Frontal cortex (tissue), 4 donors: ENCODE measurements around the gene GABARAP. TPM values are rescaled to one million over a fixed set of nuclear protein-coding genes. Genes with fewer than 3 reads are reported as not detected.

ENCODE experiments used
- DNase-seq, 2 donors: peaks; one replicate each; pipeline ENCODE4 v3.0.0; 2012; ENCODE audit warnings: low spot score in 2 of 2
- FAIRE-seq: peaks from 2 replicates; lab custom pipeline; 2012; peaks lifted over from hg19 to GRCh38; lab: Jason Lieb, UNC
- total RNA-seq: library from RNA; depleted of rRNA; stranded (reverse); fragments of >200 nt; gene quantifications from one replicate; pipeline ENCODE4 v1.2.3, GENCODE V29; 2014
- donor health status: control.
- donor health status: control.
- donor health status: control.

Gene GABARAP
- total RNA-seq, 1 donor from 2014 or later = 108 TPM

DNA sequence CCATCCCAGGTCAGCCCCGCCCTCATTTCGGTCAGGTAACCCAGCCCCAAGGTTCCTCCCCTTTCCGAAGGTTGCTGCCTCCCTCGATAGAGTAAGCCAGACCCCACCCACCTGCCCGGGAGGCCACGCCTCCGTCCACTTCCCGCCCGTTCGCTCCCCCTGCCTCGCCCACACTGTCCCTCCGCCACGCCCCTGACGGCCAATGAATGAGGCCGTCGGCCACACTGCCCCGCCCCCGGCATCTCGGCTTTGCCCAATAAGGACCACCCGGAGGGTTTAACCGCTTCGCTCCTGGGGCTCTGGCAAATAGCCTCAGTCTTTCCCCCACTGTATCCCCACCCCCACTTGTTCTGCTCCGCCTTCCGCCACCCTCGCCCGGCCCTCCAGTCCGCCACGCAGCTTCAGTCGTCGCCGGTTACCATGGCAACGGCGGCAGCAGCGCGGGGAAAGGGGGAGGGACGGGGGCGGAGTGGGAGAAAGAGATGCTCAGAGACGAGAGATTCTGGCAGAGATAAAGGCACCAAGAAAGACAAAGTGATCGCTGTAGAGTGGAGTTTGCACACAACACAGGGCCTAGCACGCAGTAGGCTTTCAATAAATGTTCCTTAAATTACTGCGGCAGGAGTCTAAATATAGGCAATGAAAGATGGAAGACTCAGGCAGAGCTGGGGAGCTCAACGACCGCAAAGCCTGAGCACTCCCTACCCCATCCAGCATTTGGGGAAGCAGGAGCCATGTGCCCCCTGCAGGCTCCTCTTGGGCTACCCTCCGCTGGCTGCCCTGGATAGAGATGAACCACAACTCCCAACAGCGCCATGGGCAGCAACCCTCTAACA, 27.7 kb downstream of the GABARAP start:
- peak; percentile 95 to 97 for DNase-seq
- FAIRE-seq = peak; percentile 30

DNA sequence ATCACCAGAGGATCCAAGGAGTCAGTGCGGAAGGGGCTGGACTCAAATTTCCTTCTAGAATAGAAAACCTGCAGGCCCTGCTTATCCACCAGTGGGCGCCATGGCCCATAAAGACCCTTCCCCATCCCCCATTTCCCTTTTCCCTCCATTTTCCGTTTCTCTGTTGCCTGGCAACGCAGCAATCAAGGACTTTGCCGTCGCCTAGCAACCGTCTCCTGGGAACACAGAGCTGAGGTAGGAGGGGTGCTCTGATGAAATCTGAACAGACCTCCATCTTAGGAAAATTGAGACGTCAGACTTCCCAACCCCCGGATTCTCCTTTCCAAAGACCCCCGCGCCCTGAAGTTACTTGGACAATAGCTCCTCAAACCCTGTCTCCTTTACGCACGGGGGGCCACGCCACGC, 28.4 kb downstream of the GABARAP start:
- FAIRE-seq (no peak), DNase-seq (peak; percentile 70)

DNA sequence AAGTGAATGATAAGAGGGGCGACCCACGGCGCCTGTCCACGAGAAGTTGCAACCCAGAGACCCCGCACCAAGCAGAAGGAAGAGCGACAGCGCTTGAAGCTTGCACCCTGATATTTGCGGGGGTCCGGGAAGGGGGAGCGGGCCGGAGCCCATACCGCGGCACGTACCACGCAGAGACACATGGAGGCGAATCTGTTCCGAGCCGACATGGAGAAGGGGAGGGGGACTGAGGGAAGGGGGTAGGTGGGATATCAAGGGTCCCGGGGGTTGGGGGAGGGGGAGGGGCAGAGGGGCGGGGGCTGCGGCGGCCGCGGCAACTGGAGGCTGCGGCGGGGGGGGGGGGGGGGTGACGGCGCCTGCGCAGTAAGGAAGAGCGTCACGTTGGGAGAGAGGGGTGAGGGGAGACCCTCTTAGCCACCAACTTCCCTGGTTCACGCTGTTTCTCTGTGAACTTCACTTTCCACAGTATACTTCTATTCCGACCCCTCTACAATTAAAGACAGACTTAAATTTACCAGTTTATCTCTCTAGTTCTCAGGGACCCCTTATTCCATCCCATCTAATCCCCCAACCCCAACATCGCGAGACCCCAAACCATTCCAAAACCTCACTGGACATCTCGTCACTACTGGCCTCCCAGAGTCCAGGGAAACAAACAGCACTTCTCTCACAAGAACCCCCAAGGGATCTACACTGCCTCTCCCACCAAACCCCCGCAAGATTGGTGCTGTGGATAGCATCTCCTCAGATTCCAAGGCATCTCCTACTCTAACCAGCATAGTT, 30.6 kb downstream of the GABARAP start:
- DNase-seq = no peak
- FAIRE-seq = no peak

DNA sequence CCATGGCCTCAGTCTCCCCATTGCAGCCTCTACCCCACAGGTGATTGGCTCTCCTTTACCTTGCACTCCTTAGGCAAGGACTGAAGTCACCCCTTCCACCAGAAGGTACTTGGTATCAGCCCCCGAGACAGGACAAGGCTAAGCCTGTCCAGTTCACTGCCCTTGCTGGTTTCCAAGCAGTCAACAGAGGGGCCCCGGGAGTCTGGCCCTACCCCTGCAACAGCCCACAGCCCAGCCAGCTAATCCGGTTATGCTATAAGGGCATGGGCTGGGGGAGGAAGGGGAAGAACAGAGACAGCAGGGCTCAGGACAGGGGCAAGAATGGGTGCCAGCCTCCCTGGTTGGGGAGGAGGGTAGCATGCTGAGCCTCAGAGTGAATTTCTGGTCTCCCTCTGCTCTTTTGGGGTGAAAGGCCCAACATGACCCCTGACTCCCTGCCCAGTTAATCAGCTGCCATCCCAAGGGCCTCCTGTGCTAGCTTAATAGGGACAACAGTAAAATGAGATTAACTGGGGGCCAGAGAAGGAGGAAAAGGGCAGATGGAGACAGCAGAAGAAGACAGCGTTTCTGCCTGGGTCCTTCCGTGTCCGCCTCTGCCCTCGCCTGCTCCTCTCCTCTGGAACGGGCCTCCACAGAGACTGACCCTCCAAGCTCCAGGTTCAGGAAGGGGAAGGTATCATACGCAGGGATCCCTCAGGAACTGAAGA, 33.3 kb downstream of the GABARAP start:
- FAIRE-seq (no peak), DNase-seq (no peak)

DNA sequence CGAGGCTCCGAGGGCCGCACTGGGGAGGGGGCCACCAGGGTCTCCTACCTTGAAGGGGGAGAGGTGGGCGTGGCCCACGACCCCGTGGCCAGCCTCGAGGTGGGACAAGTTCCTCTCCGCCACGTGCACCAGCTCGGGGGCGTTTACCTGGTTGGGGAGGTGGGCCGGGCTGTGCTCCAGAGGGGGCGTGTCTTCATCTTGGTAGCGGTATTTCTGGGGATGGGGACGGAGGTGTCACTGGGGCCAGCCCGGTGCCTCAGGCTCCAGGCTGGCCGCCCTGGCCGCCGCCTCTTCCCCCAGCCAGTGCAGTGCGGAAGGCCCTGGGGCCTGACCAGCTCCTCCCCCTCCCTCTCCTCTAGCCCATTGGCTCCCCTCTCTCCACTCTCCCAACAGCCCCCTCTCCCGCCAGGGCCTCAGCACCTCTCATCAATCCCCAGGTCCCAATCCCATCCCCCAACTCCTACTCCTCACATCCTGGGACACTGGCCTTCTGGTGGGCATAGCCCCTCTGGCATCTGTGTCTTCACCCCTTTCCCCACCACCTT, 34.1 kb downstream of the GABARAP start:
- DNase-seq (no peak), FAIRE-seq (no peak)

DNA sequence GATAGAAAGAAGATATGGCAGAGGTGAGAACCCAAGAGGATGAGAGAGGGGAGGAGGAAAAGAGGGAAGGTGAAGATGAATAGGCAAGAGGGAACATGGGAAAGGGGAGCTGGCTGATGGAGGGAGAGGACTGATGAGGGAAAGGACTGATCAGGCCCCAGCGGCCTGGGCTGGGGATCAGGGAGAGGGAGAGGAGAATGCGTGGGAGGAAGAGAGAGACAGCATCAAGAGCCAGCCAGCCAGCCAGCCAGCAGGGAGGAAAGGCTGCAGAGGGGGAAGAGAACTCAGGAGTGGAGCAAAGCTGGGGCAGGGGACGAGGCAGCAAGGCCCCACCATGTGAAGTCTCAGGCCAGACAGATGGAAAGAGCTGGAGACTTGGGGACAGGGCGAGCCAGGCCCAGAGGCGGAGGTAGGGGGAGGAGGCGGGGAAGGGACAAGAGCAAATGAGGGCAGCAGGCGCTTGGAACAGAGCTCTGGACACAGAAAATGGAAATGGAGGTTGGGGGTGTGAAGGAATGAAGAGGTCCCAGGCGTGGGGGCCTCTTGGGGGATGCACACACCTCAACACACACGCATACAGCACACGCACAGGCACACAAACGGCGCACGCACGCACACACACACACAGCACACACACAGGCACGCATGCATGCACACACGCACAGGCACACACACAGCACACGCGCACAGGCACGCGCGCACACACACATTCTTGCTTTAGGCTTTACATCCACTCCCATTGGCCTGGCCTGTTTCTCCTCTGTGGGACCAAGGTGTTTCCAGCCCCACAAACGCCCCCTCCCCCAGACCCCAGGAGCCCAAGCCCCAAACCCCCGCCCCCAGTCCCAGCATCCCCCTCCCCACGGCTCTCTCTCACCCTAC, 34.9 kb downstream of the GABARAP start:
- no peak for FAIRE-seq

DNA sequence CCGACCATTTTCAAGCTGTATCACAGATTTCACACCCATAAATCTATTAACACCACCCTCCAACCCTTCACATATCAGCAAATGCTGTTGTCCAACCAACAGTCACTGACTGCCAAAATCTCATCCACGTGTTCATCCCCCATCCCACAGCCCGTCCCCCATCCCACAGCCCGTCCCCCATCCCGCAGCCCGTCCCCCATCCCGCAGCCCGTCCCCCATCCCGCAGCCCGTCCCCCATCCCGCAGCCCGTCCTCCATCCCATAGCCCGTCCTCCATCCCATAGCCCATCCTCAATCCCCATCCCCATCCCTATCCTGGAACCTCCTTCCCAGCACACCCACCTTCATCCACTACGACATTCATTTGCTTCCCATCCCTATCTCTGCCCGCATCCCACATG, 36.7 kb downstream of the GABARAP start:
- FAIRE-seq = no peak
- DNase-seq = no peak

More for the DNA sequence above, 34.9 kb downstream of the GABARAP start:
- DNase-seq = no peak

DNA sequence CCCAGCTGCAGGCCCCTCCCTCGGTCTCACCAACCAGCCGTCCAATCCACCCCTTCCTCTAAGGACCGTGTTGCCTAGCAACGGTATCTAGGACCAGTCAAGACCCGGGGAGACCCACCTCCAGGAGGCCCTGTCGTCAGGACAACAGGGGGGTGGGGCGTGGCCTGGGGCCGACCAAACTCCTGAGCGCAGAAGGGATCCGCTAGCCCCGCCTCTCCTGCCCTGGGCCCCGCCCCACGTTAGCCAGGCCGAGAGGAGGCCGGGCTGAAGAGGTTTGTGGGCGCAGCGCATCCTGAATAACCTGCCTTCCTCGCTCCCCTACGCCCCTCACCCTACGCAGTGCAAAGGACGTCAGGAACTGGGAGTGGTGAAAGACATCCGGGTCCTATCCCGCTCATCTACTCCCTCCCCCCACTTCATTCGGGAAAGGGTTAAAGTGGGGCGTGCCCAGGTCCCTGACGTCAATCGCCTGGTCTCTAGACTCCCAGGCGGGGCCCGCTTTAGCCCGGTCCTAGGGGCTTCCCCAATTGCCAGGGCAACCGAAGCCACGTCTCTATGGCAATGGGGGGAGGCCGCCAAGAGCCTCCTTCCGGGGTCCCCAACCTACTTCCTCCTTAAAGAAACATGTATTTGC, 37.3 kb downstream of the GABARAP start:
- FAIRE-seq = no peak
- peak; percentile 88 to 95 for DNase-seq

DNA sequence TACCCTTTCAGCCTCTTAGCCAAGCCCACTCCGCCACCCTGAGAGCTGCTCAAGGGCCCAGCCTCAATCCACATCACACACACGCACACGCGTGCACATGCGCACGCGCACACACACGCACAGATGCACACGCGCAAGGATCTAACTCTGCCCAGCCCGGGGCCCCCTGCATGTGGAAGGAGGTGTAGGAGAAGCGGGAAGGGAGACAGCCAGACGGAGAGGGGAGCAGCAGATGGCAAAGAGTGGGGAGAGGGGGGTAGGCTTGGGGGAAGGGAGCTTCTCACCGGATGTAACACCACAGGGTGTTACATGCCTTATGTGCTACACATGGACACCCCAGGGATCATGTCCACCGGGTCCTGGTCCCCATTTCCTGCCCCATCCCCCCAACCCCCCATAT, 37.9 kb downstream of the GABARAP start:
- no peak for FAIRE-seq

DNA sequence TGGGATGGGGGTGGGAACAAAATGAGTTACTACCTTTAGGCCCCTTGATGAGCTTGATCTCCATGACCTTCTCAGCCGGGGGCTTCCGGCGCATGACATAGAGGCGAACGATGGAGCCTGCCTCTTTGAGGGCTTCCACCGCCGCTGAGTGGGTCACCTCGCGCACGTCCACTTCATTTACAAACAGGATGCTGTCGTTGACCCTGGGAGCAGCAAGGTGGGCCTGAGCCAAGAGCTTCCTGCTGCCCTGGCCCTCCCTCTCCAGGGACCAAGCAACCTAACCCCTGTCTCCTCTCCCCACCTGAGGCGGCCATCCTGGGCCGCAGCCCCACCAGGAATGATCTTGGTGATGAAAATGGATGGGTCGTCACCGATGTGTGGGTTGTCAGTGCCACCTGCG, 38.9 kb downstream of the GABARAP start:
- FAIRE-seq (no peak), DNase-seq (no peak)

More for the DNA sequence above, 37.9 kb downstream of the GABARAP start:
- peak in 1 of 2 donors; percentile 46 for DNase-seq

DNA sequence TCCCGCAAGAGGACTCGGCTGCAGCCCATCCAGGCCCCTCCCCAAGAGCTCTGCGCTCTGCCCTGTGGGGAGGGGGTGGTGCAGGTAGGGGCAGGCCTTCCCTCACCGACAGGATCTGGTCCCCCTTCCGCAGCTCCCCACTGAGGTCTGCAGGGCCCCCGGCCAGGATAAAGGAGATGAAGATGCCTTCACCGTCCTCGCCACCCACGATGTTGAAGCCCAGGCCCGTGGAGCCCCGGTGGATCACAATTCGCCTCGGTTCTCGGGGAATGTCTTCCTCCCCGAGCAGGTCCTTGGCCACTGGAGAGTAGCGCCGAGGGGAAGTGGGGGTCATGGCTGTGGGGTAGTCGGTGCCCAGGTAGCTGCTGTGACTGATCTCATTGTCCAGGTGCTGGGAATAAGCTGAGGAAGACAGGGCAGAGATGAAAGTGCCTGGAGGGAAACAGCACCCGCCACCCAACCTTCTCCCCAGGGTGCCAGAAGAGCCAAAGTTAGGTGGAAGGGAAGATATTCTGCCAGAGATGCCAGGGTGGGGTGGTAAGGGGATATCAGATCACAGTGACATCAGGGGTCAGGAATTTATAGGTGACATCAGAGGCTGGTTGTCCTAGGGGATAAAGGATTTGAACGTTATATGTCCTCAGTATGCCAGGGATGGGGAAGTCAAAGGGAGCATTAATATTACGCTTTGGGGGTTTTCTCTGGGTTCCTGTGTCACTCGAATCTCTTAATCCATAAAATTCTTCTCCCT, 45.4 kb downstream of the GABARAP start:
- FAIRE-seq = no peak
- no peak for DNase-seq

DNA sequence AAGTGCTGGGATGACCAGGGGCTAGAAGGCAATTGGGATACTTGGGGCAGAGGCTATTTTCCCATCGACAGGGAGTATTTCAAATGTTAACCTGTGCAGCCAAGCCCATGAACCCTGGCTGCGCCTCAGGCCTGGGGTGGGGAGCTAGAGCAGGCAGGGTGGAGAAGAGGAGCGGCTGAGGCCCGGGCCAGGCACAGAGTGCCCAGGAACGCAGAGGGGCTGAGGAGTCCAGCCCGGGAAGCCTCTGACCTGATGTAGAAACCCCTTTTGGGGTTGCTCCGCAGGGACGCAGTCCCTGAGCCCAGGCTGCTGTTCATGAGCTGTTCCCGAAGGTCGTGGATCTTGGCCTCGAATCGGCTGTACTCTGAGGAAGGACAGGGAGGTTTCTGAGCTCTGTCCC, 46.3 kb downstream of the GABARAP start:
- DNase-seq = no peak
- no peak for FAIRE-seq

DNA sequence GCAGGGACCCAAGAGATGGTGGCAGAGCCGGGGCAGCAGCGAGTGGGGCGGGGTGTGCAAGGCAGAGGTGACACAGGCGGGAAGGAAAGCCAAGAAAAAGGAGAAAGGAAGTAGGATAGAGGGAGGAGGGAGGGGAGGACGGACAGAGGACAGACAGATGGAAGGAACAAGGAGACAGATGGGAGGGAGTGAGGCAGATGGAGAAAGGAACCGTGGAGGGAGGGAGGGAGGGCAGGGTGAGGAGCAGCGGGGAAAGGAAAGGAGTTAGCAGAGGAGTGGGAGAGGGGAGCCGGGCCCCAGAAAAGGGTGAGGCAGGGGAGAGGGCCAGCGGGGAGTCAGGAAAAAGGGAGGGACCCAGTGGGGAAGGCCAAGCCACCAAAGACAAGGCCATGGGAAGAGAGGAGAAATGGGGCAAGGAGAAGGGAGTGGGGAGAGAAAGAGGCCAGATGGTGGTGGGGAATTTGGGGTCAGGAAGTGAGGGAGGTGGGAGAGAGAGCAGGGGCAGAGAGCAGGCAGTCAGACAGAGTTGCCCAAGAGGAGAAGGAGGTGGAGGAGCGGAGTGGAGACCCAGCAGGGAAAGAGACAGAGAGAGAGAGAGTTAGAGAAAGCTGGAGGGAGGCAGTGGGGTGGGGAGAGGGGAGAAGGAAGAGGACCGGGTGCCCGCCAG, 49.8 kb downstream of the GABARAP start:
- no peak for DNase-seq

DNA sequence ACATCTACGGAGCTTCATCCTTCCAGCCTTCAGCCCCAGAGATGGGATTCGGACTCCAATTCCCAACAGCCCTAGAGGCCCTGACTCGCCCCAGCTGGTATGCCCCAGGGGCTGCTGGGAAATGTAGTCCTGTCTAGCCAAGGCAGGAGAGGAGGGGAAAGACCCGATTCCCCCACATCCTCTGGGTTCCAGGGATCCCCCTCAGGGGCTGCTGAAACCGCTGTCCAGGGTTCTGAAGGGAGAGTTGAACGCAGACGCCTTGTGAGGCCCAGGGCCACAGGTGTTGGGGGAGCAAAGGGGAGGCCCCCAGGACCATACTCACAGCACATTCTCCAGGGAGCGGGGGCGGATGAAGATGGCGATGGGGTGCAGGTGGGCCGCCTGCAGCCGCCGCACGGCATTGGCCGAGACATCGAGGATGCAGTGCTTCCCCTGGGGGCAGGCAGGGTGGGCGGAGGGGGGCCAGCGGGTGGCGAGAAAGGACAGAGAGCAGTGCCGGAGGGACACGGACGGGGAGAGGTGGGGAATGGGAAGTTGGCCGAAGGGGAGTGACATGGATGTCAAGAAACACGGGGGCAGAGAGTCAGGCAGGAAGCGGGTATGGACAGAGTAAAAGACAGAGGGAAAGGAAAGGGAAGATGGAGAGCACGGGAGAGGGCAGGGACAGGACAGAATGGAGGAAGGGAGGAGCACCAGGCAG, 50.5 kb downstream of the GABARAP start:
- DNase-seq = peak; percentile 59 to 66
- FAIRE-seq = no peak

More for the DNA sequence above, 49.8 kb downstream of the GABARAP start:
- no peak for FAIRE-seq

DNA sequence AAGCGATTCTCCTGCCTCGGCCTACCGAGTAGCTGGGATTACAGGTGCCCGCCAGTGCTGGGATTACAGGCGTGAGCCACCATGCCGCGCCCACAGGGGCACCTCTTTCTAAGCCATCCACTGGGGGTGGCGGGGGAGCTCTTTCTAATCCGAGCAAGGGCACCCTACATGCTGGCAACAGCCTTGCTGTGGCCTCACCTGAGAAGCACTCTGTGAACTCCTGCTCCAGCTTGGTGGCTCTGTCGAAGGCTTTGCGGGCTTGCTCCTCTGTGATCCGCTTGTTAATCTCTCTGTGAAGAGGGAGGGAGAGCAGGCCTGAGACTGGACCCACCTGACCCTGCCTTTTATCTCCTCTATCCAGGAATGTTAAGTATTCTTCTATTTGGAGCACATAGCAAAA, 51.2 kb downstream of the GABARAP start:
- no peak for FAIRE-seq
- no peak for DNase-seq

DNA sequence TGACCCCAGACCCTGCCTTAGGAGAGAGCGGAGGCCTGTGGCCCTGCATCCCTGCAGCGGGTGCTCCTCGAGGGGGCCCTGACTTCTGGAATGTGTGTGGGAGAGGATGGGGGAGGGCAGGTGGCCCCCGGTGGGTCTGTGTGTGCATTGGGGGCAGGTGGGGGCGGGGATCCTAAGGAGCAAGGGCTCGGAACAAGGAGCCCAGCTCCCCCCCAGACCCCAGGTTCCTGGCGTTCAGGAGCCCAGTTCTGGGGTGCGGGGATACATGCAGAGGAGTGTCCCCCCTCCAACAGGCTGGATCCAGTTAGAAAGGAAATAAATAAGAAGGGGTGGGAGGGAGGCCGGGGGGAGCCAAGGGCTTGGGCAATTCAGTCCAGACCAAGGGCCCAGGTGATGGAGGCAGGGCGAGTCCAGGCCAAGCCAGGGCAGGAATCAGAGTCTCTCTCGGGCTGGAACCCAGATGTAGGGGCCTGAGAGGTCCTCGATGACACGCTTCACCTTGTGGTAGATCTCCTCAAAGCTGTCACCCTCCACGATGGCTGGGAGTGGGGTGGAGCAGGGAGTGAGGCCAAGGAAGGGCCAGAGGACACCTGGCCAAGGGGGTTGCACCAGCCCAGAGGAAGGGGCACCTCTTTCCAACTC, 51.9 kb downstream of the GABARAP start:
- no peak for DNase-seq
- no peak for FAIRE-seq
